ENCODE results near the gene CACNA1C.

CACNA1C gene

DNA sequence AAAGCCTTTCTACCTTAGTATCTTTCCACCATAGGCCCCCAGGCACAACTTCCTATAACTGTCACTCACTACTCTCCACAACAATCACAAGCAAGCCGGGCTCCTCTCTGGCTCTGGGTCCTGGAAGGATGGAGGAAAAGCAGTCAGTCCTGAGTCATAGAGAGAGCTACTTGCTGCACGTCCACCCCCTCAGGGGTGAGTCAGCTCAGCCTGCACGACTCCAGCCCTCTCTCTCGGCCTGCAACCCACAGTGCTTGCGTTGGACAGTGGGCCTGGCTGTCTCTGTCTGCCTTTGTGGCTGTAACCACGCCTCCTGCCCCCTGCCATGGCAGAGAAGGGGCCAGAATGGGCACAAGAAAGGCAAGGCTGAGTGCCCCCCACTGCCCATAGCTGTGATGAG, 587.9 kb downstream of the CACNA1C start:
- DNase-seq, result no peak

GRCh38 chr12:2641207-2641606, 588.4 kb downstream of the CACNA1C start:
- DNase-seq, result no peak

DNA sequence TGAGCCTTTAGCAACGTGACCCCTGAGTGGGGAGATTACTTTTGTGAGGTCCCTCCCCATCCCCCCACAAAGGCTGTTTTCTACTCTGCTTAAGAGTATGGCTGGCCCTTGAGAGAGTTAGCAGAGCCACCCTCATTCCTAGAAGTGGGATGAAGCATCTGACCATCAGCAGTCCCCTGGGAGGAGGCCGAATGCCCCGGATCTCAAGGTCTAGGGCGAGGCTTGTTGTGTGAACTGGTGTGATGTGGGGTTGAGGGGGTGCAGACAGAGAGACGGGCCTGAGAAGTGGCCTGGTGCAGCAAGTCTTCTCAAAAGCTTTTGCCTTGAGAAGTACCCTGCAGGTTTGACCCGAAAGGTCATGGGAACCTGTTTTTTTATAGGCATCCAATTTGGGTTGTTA, 589.0 kb downstream of the CACNA1C start:
- DNase-seq, result no peak

- no peak for DNase-seq
These were observed 589.5 kb downstream of the CACNA1C start for GRCh38 chr12:2642176-2642892.

GRCh38 chr12:2642896-2643425, 590.2 kb downstream of the CACNA1C start:
- no peak for DNase-seq

DNA sequence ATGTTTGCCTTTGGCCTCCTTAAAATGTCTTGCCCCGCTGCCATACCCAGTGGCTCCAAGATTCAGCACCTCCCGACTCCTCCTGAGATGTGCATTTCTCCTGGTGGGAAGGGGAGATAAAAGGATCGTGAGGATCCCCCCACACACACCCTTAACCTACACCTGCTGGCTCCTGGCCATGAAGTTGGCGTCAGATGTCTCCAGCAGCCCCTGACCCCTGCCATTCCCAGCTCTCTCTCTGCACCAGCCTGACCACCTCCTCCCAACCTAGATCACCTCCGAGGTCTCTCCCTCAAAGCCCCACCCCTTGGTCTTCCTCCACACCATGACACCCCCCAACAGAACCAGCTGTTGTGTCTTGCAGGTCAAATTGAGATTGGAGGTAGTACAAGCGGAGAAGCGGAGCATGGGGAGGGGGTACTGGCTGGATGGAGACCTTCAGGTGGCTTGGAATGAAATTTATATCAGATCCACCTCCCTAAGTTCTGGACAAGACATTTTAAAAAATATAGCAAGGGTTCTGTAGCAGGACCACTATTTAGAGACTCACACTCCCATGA, 590.9 kb downstream of the CACNA1C start:
- DNase-seq, result no peak

DNA sequence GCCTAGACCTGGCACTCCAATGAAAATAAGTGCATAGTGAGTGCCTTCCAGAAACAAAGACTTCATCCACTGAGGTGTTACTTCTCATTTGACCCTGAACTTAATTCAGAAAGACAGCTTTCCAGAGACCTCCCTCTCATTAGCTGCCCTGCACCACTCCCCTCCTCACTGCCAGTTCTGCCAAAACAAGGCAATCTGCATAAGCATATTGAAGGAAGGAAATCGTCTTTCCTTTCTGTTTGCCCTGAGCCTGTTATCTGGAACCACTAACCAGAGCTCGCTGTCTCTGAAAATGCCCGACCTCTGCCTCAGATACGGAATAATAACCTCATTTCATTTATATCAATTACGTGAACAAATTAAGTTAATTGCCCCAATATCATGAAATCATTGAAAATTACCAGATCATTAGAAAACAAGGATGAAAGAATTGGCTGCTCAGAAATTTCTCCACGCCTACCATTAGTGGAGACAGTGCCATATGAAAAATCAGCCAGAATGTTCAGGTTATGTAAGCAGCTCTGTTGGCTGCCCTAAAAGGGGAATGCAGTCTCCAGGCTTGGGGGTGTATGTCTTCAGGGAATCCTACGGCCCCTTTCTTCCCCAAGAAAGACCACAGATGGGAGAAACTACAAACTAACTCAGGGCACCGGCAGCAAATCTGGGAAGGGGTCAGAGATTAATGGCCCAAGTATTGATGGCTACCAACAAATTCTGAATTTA, 592.1 kb downstream of the CACNA1C start:
- DNase-seq, result no peak

DNA sequence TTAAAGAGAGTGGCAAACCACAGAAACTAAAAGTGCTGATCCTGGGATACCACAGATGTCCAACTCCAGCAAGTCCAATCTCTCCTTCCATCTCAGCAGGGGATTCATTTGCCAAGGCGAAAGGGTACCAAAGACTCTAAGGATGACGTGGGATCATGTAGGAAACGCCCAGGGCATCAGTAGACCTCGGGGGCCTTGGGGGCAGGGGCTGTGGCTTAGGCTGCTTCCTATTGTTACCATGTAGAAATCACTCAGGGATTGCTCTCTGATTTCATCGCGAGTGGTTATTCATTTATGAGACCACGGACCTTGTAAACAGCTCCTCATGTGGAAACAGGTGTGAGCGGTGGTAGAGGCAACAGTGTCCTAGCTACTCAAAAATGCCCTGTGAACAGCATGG, 592.7 kb downstream of the CACNA1C start:
- no peak for DNase-seq

GRCh38 chr12:2646341-2646740, 593.6 kb downstream of the CACNA1C start:
- no peak for DNase-seq

GRCh38 chr12:2647186-2647585, 594.4 kb downstream of the CACNA1C start:
- no peak for DNase-seq

DNA sequence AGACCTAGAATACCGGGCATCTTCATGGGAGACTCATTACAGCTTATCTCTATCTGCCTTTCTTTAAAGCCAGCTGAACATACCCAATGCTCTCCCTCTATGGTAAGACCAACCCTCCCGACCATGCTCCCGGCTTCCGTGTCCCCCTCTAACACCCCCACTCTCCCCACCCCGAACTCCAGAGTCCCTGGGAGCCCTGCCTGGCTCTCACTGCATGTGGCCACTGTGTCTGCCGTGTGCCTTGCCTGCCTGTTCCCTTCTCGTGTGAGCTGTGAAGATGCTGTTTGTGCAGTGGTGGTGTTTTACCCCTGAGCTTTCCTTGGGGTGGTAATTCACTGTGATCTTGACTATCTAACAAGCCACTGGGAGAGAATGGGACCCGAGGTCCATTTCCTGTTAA, 595.6 kb downstream of the CACNA1C start:
- no peak for DNase-seq

DNA sequence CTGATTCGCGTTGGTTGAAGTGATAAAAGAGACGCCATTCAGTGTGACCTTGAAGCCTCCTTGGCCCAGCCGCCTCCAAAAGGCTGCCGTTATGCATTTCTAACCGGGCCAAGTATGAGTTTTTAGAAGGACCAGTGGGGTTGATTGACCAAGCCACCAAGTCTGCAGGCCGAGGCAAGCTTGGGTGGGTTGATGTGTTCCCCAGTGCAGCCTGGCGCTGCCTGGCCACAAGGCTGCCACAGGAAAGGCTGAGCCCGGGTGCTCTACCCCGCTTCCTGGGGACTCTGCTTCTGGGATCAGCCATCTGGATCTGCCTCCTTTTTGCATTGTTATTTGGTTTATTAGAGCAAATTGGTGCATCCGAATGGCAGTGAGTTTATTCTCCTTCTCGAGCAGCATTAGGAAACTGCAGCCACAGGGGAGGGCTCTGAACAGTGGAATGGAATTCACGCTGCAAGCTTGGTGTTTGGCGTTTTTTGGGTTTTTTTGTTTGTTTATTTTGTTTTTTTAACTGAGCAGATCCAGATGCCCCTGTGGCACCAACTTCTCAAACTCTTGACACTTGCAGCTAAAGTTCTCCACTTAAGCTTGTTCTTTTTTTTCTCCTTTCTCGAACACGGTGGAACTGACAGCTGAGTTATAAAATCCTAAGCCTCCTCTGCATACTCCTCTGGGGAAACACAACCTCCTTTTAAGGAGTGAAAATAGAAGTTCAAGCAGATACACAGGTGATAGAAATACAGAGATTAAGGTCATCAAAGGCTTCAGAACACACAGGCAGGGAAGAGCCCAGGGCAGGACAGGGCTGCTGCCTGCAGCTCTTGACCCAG, 596.6 kb downstream of the CACNA1C start:
- DNase-seq, result no peak

DNA sequence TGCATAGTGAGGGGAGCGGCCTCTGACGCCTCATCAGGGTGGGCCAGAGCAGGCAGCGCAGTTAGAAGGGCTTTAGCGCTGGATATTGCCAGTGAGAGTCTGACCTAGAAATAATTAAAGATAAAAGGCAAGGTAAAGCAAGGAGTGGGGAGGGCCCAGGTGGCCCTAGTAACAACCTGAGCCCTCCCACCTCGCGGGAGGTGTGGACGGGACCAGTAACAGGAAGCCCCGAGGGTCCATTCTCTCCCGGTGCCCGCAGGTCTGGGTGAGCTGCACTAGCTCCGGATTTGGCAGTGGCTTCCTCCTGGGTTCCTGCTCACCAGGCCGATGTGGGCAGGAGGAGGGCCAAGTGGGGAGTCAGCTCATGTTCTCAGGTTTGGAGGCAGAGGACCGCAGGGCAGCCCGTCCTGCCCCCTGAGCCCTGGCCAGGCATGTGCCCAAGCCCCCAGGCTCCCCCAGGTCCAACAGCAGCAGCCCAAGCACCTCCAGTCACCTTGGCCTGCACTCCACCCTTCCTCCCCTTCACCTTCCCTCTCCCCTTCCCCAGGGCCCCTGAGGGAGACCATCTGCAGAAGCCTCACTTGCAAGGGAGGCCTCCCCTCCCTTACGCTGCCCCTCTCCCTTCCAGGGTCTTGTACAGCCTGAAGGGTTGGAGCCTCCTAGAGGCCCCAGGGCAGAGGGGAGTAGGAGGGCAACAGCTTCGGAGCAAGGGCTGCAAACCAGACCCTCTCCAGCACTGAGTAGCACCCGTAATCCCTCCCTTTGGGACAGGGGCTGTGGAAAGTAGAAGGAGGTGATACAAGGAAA, 597.7 kb downstream of the CACNA1C start:
- DNase-seq, result no peak

GRCh38 chr12:2651068-2651965, 598.5 kb downstream of the CACNA1C start:
- no peak for DNase-seq

- no peak for DNase-seq
These were observed 599.2 kb downstream of the CACNA1C start for GRCh38 chr12:2652011-2652400.

GRCh38 chr12:2652401-2653081, 599.8 kb downstream of the CACNA1C start:
- no peak for DNase-seq

- DNase-seq, result no peak
These were observed 600.7 kb downstream of the CACNA1C start for GRCh38 chr12:2653461-2653965.

DNA sequence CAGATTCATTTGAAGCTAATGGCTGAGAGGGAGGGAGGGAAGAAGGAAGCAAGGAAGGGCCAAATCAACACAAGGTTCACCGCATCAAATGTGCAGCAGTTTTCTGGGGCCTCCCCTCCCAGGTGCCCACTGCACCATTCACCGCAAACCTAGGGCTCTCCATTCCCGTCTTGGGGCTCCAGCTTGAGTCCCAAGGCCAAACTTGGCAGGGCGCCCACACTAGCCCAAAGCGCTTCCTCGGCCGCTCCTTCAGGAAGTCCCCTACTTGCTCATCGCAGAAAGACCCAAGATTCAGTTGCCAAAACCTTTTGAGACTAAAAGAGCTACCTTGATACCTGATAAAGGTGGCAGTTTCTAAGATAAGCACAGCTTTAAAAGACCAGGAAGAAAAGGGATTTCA, 601.5 kb downstream of the CACNA1C start:
- no peak for DNase-seq

DNA sequence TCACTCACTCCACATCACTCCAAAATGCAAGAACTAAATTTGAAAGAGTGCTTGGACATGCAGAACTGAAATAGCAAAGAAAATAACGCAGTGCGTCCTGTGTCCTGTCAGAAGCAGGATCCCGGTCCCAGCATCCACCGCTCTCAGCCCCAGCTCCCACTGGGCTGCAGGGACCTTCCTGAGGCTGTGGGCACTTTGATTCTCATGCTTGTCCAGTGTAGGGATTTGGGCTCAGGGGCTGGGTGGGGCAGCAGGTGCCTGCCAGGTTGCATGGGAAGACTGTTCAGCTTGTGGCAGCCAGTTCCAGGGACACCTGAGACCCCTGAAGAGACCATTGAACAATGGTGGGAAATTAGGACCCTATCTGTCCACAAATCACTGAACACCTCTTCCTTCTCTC, 602.0 kb downstream of the CACNA1C start:
- DNase-seq, result no peak

GRCh38 chr12:2662524-2662923, 609.7 kb downstream of the CACNA1C start:
- DNase-seq, result no peak
